ENCODE results near the gene PID1.

- TF ChIP-seq CTCF (IDR thresholded peaks at IDR 0.05) (no peak), POLR2A (IDR thresholded peaks at IDR 0.05) (no peak)
Measured at GRCh38 chr2:229137066-229137465, 134.0 kb downstream of the PID1 start.

All from esophagus squamous epithelium (tissue), 4 donors.